Pons (tissue), 1 donor: Measurements from ENCODE around the gene PIF1.
"Not testable (repeated sequence)": the region's sequence is repeated elsewhere in the genome, so short reads cannot be mapped to it uniquely, and the experiment has no call there.

ENCODE experiments used
- DNase-seq: peaks from one replicate; pipeline ENCODE4 v3.0.0-alpha.2; 2016; ENCODE audit warnings: low spot score

PIF1 gene

GRCh38 chr15:64808785-64809453 is 16.5 kb downstream of the PIF1 start:
- no peak for DNase-seq

GRCh38 chr15:64807751-64808222 is 17.7 kb downstream of the PIF1 start:
- no peak for DNase-seq

- DNase-seq: no peak
These were observed 18.2 kb downstream of the PIF1 start for GRCh38 chr15:64807051-64807749.

DNA sequence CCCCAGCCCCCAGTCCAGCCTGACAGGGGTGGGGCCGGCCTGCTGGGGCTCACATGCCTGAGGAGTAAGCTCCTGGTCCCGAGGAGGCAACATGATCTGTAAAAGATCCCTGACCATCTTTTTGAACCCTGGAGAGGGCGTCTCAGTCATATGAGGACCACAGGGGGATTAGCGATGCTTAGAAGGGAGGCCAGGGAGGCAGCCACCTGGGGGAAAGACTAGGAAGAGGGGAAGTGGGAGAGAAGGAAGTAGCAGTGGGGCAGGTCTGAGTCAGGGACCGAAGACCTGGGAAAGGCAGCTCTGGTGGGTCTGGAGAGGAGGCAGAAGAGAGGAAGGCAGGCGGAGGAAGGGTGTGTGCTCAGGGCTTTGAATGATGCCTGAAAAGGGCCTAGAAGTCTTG is 18.9 kb downstream of the PIF1 start:
- DNase-seq: no peak

DNA sequence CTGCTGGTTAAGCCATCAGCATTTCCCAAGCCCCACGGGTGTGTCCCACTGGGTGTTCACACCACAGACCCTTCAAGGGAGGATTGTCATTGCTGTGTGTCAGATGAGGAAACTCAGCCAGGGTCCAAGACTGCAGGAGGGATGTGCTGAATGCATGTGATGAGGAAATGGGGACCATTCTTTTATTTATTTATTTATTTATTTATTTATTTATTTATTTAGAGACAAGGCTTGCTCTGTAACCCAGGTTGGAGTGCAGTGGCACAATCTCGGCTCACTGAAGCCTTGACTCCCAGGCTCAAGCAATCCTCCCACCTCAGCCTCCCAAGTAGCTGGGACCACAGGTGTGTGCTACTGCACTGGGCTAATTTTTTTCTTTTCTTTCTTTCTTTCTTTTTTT is 20.8 kb downstream of the PIF1 start:
- DNase-seq: no peak

DNA sequence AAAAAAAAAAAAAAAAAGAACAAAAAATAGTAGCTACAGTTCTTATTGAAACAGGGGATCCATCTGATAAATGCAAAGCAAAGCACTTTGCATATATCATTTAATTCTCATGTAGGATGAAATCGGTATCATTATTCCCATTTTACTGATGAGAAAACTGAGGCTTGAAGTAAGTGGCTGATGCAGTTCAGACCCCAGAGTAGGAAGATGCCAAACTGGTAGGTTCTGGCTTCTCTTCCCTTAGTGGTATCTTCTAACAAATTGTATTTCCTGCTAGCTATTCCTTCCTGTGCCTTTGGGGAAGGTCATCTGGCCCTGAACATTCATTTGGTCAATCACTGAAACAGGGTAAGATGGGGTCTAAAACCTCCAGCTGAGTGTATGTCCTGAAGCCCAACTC is 21.9 kb downstream of the PIF1 start:
- DNase-seq: no peak

GRCh38 chr15:64800476-64800875 is 25.0 kb downstream of the PIF1 start:
- DNase-seq: no peak

DNA sequence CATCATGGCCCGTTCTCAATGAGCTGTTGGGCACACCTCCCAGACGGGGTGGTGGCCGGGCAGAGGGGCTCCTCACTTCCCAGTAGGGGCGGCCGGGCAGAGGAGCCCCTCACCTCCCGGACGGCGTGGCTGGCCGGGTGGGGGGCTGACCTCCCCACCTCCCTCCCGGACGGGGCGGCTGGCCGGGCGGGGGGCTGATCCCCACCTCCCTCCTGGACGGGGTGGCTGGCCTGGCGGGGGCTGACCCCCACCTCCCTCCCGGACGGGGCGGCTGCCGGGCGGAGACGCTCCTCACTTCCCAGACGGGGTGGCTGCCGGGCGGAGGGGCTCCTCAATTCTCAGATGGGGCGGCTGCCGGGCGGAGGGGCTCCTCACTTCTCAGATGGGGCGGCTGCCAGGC is 26.5 kb downstream of the PIF1 start:
- DNase-seq: not testable (repeated sequence)

DNA sequence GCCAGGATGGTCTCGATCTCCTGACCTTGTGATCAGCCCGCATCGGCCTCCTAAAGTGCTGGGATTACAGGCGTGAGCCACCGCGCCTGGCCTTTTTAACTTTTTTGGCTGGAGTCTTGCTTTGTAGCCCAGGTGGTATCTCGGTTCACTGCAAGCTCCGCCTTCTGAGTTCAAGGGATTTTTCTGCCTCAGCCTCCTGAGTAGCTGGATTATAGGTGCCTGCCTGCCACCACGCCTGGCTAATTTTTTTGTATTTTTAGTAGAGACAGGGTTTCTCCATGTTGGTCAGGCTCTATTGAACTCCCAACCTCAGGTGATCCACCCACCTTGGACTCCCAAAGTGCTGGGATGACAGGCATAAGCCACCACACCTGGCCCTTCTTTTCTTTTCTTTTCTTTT is 29.5 kb downstream of the PIF1 start:
- not testable (repeated sequence) for DNase-seq

DNA sequence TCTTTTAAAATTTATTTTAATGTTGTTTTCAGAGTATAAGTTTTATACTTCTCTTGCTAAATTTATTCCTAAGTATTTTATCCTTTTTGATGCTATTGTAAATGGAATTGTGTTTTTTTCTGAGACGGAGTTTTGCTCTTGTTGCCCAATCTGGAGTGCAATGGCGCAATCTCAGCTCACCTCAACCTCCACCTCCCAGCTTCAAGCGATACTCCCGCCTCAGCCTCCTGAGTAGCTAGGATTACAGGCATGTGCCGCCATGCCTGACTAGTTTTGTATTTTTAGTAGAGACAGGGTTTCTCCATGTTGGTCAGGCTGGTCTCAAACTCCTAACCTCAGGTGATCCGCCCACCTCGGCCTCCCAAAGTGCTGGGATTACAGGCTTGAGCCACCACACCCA is 30.1 kb downstream of the PIF1 start:
- not testable (repeated sequence) for DNase-seq

DNA sequence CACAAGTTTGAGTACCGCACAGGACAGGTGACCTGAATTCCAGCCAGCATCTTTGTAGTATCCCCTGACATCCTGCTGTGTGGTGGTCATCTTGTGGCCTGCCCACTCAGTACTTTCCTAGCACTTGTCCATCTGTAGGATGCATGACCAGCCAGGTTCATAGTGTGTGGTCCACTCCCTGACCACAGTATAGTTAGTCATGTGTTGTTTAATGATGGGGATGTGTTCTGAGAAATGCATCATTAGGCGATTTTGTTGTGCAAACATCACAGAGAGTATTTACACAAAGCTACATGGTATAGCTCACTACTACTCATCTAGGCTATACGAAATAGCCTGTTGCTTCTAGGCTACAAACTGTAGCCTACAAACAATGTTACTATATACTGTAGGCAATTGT is 33.2 kb downstream of the PIF1 start:
- DNase-seq: no peak

GRCh38 chr15:64791401-64791800 is 34.0 kb downstream of the PIF1 start:
- no peak for DNase-seq

DNA sequence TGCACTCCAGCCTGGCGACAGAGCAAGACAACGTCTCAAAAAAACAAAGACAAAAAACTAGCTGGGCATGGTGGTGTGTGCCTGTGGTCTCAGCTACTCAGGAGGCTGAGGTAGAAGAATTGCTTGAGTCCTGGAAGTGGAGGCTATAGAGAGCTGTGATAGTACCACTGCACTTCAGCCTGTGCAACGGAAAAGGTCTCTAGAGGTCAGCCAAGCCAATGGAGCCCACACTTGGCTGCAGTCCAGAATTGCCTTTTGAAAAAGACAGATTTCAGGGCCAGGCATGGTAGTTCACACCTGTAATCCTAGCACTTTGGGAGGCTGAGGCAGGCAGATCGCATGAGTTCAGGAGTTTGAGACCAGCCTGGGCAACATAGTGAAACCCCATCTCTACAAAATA is 41.7 kb downstream of the PIF1 start:
- no peak for DNase-seq

- no peak for DNase-seq
These were observed 42.7 kb downstream of the PIF1 start for GRCh38 chr15:64782751-64783150.

GRCh38 chr15:64781299-64781698 is 44.1 kb downstream of the PIF1 start:
- DNase-seq: no peak

- no peak for DNase-seq
These were observed 44.8 kb downstream of the PIF1 start for GRCh38 chr15:64780600-64781156.

DNA sequence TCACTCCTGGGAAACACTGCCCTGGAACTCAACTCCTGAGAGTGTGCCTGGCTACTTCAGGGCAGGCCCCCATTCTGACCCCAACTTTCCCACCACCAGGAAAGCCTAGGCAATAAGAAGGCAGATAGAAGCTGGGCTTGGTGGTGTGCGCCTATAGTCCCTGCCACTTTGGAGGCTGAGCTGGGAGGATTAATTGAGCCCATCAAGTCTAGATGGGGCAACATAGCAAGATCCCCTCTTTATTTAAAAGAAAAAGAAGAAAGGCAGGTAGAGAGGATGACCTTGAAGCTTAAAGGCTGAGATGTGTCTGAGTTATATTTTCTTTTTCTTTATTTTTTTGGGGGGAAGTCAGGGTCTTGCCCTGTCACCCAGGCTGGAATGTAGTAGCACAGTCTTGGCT is 45.8 kb downstream of the PIF1 start:
- DNase-seq: no peak

GRCh38 chr15:64779024-64779423 is 46.4 kb downstream of the PIF1 start:
- DNase-seq: no peak

GRCh38 chr15:64776402-64776786 is 49.1 kb downstream of the PIF1 start:
- no peak for DNase-seq

DNA sequence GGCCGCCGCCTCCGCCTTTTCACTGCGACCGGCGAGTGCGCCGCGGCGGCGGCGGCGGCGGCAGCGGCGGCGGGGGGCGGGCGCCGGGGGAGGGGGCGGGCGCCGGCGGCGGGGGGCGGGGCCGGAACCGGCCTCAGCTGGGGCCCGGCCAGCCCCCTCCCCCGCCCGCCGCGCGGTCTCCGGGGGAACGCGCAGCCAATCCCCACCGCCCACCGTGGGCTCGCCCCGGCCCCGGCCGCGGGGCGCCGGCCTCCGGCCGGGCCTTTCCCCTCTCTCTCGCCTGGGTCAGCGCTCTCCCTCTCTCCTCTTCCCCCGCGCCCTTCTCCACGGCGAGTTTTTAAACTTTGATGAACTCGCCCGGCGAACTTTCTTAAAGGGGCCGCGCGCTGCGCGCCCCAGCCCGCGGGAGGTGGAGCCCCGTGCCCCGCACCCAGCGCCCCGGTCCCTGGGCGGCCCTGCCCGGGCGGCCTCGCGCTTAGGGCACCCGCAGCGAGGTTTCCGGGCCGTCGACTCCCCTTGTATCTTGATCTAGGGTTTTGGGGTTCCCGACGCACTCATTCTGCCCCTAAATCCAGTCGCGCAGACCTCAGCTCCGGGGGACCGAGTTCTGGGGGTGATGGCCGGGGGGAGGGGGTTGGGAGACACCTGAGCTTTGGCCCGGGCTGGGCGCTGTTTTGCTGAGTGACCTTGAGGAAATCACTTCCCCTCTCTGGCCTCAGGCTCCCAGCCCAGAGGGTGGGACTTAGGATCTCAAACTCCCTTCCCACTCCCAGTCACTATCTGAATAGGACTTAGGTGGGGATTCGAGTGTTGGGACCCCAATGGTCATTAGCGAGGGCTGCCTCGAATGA is 49.7 kb downstream of the PIF1 start, which contains the start of gene RBPMS2:
TSS of gene RBPMS2 (minus strand) at position 39 of the 851 bp plus-strand sequence. CDS start 270 bp downstream, outside the sequence.
- DNase-seq: no peak

DNA sequence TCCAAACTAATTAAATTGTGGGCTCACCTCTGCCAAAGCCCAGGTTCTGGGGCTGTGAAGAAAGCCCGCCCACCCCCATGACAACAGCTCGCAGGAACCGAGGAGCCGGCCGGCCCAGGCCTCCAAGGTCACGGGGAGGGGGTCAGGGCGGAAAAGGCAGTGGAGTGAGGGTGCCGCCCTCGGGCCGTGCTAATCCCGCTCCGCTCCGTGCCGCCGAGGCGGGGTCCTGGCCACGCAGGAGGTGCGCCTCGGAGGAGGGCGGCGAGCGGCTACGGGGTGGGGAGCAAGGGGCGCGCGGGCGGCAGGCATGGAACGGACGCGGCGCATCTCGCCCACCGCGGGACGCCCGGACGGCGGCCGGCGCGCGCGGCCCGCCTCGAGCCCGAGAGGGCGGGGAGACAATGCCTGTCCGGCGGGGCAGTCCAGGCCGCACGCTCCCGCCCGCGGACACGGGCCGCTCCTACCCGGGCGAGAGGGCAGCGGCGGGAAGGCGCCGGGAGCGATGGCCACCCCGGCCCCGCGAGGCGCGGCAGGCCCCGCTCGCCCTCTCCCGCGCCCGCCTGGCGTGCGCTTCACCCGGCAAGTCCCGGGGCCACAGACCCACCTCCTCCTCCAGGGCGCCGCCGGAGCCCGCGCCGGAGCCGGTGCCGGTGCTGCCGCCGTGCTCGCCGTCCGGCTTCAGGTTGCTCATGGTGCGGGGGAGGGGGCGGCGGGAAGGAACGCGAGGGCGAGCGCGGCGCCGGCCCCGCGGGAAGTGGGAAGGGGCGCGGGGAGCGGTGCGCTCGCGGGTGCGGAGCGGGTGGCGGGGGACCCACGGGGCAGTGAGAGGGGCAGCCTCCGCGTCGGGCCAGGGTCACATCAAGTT is 50.6 kb downstream of the PIF1 start:
- no peak for DNase-seq
